GM18867 (cell line): ENCODE measurements around the gene FOLR2.
"Not testable (repeated sequence)": the region's sequence is repeated elsewhere in the genome, so short reads cannot be mapped to it uniquely, and the experiment has no call there.

Experiments
- ATAC-seq: cut with Tn5 transposase; IDR thresholded peaks from one replicate; pipeline ENCODE4 v1.9.1; 2021; ENCODE audit warnings: mild to moderate bottlenecking, moderate library complexity; ENCODE audit not compliant: unreplicated experiment

The FOLR2 gene

GRCh38 chr11:72216638-72217037 lies at the start of gene FOLR2:
TSS of gene FOLR2 (plus strand) at chr11:72216794. CDS start at chr11:72218585, 1,791 bp downstream.
- ATAC-seq: no peak

- ATAC-seq: not testable (repeated sequence)
Observed at GRCh38 chr11:72169046-72169555, 47.5 kb upstream of the FOLR2 start.

GRCh38 chr11:72169754-72170153 lies 46.8 kb upstream of the FOLR2 start:
- ATAC-seq: not testable (repeated sequence)

- ATAC-seq: not testable (repeated sequence)
Observed at GRCh38 chr11:72172043-72172442, 44.6 kb upstream of the FOLR2 start.

GRCh38 chr11:72173291-72173690 lies 43.3 kb upstream of the FOLR2 start:
- ATAC-seq: no peak

GRCh38 chr11:72174302-72175070 lies 42.1 kb upstream of the FOLR2 start:
- ATAC-seq: no peak

GRCh38 chr11:72177656-72178055 lies 38.9 kb upstream of the FOLR2 start:
- ATAC-seq: no peak

GRCh38 chr11:72179049-72179803 lies 37.4 kb upstream of the FOLR2 start:
- no peak for ATAC-seq

GRCh38 chr11:72179804-72180396 lies 36.7 kb upstream of the FOLR2 start:
- ATAC-seq: no peak

- not testable (repeated sequence) for ATAC-seq
Observed at GRCh38 chr11:72180892-72181552, 35.6 kb upstream of the FOLR2 start.

- ATAC-seq: not testable (repeated sequence)
Observed at GRCh38 chr11:72181553-72181958, 35.0 kb upstream of the FOLR2 start.

- ATAC-seq: no peak
Observed at GRCh38 chr11:72188267-72188666, 28.3 kb upstream of the FOLR2 start.

GRCh38 chr11:72189455-72190250 lies 26.9 kb upstream of the FOLR2 start:
- ATAC-seq: no peak

GRCh38 chr11:72190631-72191071 lies 25.9 kb upstream of the FOLR2 start:
- ATAC-seq: no peak

GRCh38 chr11:72191961-72192381 lies 24.6 kb upstream of the FOLR2 start, which contains the start of gene FOLR1:
TSS of gene FOLR1 (plus strand) at chr11:72192140. CDS start at chr11:72192174, 34 bp downstream.
- ATAC-seq: no peak

GRCh38 chr11:72195518-72196270 lies 20.9 kb upstream of the FOLR2 start:
- ATAC-seq: no peak

- not testable (repeated sequence) for ATAC-seq
Observed at GRCh38 chr11:72201445-72201844, 15.1 kb upstream of the FOLR2 start.

- ATAC-seq: no peak
Observed at GRCh38 chr11:72202571-72202970, 14.0 kb upstream of the FOLR2 start.

GRCh38 chr11:72203163-72203562 lies 13.4 kb upstream of the FOLR2 start:
- ATAC-seq: no peak
